Testis (tissue), 3 donors: Measurements from ENCODE around the gene TBX1. TPM values are rescaled to one million over a fixed set of nuclear protein-coding genes. Genes with fewer than 3 reads are reported as not detected.

Experiments used
- DNase-seq: peaks from one replicate; pipeline ENCODE4 v3.0.0-alpha.2; 2019
- H3K27ac ChIP-seq, 2 donors: fragments of 200-600 bp; sonication (generic); one replicate each; pipeline ENCODE4 v1.5.1; 2019
- H3K27me3 ChIP-seq: fragments of 200-600 bp; sonication (generic); one replicate; pipeline ENCODE4 v1.5.1; 2019
- H3K36me3 ChIP-seq: fragments of 200-600 bp; sonication (generic); one replicate; pipeline ENCODE4 v1.5.1; 2017; ENCODE audit warnings: low read depth; ENCODE audit errors: missing control alignments
- H3K4me1 ChIP-seq: fragments of 200-600 bp; sonication (generic); one replicate; pipeline ENCODE4 v1.5.1; 2019
- H3K4me3 ChIP-seq, 2 donors: fragments of 200-600 bp; sonication (generic); one replicate each; pipeline ENCODE4 v1.5.1; 2017 to 2019
- H3K9me3 ChIP-seq: fragments of 200-600 bp; sonication (generic); one replicate; pipeline ENCODE4 v1.5.1; 2017
- CTCF ChIP-seq, 3 experiments: fragments of 450-650 bp in 2 of 3; fragments of 200-600 bp in 1 of 3; sonication (generic) in 1 of 3; IDR thresholded peaks; one replicate each; pipeline ENCODE4 v1.5.1; 2016 to 2019; ENCODE audit warnings: antibody characterized with exemption in 3 of 3, mild to moderate bottlenecking in 2 of 3, moderate library complexity in 1 of 3
- POLR2A ChIP-seq: fragments of 450-650 bp; IDR thresholded peaks from one replicate; pipeline ENCODE4 v1.6.1; 2017; ENCODE audit warnings: antibody characterized with exemption, mild to moderate bottlenecking, moderate library complexity
- WGBS, 2 donors: methylation state at CpG; one replicate each; pipeline ENCODE4 v1.1.5; 2018; 5-methylcytosine and 5-hydroxymethylcytosine counted together
- intact Hi-C: fragments of 100-400 bp; cut with DNase I; formaldehyde crosslinking; loops from one replicate; pipeline ENCODE4 v1.15.1; 2023; ENCODE audit warnings: low total_unique reads
- polyA plus RNA-seq: library from polyadenylated mRNA; stranded (reverse); fragments of 350-450 nt; fragmentation: Illumina TruSeq; extraction: RNeasy Lipid Tissue Mini Kit (QIAGEN cat#74804); gene quantifications from one replicate; pipeline ENCODE4 v1.2.3, GENCODE V29; 2014; ENCODE audit warnings: low read depth, low replicate concordance; ENCODE audit not compliant: insufficient read depth
- total RNA-seq, 2 donors: library from RNA; depleted of rRNA; stranded (reverse); fragments of >200 nt; gene quantifications; one replicate each; pipeline ENCODE4 v1.2.3, GENCODE V29; 2016

The TBX1 gene
- total and polyA plus RNA-seq, 3 donors from 2014 or later: 18.1 to 43.4 (median 23.3) TPM

DNA sequence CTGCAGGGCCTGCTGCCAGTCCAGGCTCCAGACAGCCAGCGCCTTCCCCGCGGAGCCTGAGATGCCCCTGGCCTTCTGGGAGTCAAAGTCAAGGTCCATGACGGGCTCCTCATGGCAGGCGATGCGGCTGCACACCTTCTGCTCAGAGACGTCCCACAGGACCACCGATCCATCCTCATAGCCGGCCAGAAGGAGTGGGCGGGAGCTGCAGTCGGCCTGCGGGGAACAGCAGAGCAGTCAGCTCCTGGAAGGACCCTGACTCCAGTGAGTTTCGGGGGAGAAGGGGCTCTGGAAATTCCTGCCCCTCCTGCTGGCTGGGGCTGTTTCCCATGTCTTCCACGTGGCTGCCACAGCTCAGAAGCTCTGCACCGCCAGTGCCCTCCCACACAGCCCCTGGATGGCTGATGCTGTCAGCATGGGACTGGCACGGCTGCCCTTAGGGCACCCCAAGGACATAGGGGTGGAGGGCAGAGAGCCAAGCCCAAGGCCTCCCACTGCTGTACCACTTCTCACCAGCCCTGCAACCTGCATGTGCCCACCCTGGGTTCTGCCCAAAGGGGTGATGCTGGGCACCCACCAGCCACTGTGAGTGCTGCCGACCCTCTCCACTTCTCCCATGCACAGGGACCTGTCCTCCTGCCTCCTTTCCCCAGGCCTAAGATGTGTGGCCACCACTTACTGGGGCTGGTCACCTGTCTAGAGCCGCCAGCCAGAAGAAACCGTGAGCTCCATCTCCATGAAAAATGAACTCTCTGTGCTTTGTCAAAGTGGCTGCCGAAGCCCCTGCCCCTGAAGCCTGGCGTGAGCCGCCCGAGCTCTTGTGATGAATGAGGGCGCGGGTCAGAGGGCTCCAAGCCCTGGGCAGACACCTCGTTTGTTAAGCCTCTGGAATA lies 41.7 kb downstream of the TBX1 start:
- no peak for TF ChIP-seq CTCF (IDR thresholded peaks at IDR 0.05)
- TF ChIP-seq POLR2A: no peak
- Histone ChIP-seq H3K27me3 (no peaks in the 10 kb centered on the region), H3K27ac (no peak overlapping the region), H3K9me3 (no peaks in the 10 kb centered on the region), H3K4me3 (no peak overlapping the region), H3K4me1 (no peaks in the 10 kb centered on the region), H3K36me3 (no peaks in the 10 kb centered on the region)
- 79 to 96% methylated on average over 6 to 25 of the region's 26 CpGs for WGBS, 2 donors
- DNase-seq: no peak
- intact Hi-C loops: no loop called here

DNA sequence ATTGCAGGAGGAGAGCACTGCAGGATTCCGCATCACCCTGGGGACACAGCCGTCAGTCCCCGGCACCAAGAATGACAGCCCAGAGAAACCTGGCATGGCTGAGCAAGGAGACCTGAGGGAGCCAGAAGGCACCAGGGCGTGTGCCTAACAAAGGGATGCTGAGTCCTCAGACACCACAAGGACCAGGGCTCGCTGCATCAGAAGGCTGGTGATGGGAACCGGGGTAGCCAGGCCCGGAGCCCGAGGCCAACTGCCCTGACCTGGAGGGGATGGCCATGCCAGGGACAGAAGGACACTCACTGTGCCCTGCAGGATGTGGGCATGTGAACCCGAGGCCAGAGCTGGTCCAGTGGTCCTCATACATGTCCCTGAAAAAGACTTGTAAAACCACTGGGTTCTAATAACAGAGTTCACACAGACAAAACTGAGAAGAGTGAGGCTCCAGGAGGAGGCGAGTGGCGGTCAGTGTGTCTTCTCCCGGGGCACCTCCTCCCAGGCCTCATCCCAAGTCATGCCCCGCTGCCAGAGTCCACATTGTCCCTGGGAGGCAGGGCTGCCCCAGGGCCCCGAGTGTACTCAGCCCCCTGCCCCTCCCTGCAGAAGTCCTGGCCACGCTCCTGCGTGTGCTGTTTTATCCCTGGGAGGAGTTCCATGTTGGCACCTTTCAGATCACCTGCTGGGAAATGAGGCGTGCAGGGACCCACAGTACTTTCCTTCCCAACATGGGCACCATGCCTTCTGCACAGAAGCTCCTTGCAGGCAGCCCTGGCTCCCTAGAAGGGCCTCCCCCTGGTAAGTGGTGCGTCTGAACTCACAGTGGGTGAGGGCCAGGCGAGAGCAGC lies 42.5 kb downstream of the TBX1 start:
- WGBS, 2 donors: 94 to 95% methylated on average over 14 to 19 of the region's 19 CpGs
- no peak for TF ChIP-seq CTCF (IDR thresholded peaks at IDR 0.05)
- TF ChIP-seq POLR2A: no peak
- H3K27me3 ChIP-seq: no peaks in the 10 kb centered on the region
- H3K9me3 ChIP-seq: no peaks in the 10 kb centered on the region
- no peak overlapping the region for H3K27ac ChIP-seq
- H3K4me1 ChIP-seq: no peaks in the 10 kb centered on the region
- H3K36me3 ChIP-seq: no peaks in the 10 kb centered on the region
- no peak overlapping the region for H3K4me3 ChIP-seq
- DNase-seq: no peak
- intact Hi-C loops: no loop called here

DNA sequence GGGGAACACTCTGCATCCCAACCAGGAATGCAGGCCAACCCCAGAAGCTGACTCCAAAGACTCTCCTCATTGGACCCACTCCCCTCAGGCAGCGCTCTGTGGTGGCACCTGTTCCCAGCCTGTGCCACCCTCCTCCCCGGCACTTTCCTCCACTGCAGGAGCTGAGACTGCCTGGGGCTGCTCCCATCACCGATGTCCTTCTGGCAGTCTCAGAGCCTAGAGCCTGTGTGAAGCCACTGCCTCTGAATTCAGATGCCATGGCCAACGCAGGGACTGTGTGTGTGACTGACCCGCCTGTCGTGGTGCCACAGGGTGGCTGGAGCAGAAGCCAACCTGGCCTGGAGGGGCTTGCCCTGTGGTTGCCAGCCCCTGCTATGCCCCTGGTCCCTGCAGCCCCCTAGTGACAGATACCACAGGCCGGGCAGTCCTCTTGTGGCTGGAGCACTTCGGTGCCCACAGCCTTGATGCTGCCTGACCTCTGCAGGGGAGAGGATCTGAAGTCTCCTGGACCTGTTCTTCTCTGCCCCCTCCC lies 43.2 kb downstream of the TBX1 start:
- TF ChIP-seq POLR2A (no peak), CTCF (IDR thresholded peaks at IDR 0.05) (no peak)
- Histone ChIP-seq H3K36me3 (no peaks in the 10 kb centered on the region), H3K27ac (no peak overlapping the region), H3K27me3 (no peaks in the 10 kb centered on the region), H3K4me1 (no peaks in the 10 kb centered on the region), H3K9me3 (no peaks in the 10 kb centered on the region), H3K4me3 (no peak overlapping the region)
- 95 to 100% methylated on average over 1 to 8 of the region's 8 CpGs for WGBS, 2 donors
- intact Hi-C loops: no loop called here
- DNase-seq: no peak

DNA sequence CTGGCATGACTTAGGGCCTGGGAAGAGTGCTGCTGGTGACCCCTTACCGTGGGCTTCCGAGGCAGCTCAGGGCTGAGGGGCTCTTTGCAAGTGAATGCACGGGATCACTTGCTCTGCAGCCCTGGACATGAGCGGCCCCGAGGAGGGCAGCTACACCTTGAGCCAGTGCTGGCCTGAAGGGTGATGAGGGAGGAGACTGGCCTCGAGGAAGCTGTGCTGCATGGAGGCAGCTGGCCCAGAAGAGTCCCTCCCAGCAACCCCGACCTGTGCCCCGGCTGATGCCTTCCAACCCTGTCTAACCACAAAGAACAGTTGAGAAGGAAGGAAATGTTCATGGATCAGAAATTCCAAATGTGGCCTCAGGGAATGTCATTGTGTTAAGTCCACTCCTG lies 45.2 kb downstream of the TBX1 start:
- TF ChIP-seq CTCF (IDR thresholded peaks at IDR 0.05) (no peak), POLR2A (no peak)
- intact Hi-C loops: no loop called here

More for the DNA sequence above, 45.2 kb downstream of the TBX1 start:
- peaks cover 10% of the 10 kb centered on the region for H3K4me1 ChIP-seq
- no peaks in the 10 kb centered on the region for H3K36me3 ChIP-seq
- H3K27ac ChIP-seq: no peak overlapping the region
- H3K27me3 ChIP-seq: no peaks in the 10 kb centered on the region
- no peak for DNase-seq
- WGBS, 2 donors: 86 to 91% methylated on average over 6 to 8 of the region's 8 CpGs
- no peaks in the 10 kb centered on the region for H3K9me3 ChIP-seq
- no peak overlapping the region for H3K4me3 ChIP-seq
